Activated CD8-positive, alpha-beta memory T cell treated with anti-CD3 and anti-CD28 coated beads, Interleukin-2, amount 50 U/mL, for 1 hour (primary cell): ENCODE results near the gene SCAMP5.

Experiments
- DNase-seq: peaks from one replicate; pipeline ENCODE4 v3.0.0-alpha.2; 2020; ENCODE audit errors: extremely low read depth

Gene SCAMP5

DNA sequence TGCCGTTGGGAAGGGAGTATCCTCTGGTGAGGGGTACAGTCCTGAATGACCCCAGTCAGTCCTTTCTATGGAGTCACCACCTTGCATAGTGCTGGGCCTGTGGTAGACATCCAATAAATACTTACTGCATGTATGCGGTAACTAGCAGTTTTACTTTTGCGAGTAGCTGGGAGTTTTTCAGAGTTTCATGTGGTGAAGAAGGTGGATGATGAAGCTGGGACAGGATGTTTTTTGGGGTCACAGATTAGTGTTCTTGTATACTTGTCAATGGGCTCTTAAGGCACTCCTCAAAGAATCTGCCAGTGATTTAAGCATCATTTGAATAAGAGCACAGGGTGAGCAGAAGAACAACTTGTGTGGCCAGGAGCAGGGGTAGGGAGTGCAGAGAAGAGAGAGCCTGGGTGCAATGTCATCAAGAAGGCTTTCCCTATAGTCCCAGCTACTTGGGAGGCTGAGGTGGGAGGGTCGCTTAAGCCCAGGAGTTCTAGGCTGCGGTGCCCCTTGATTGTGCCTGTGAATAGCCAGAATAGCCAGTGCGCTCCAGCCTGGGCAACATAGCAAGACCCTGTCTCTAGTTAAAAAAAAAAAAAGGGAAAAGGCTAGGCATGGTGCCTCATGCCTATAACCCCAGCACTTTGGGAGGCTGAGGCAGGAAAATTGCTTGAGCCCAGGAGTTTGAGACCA, 50.1 kb downstream of the SCAMP5 start:
- no peak for DNase-seq

DNA sequence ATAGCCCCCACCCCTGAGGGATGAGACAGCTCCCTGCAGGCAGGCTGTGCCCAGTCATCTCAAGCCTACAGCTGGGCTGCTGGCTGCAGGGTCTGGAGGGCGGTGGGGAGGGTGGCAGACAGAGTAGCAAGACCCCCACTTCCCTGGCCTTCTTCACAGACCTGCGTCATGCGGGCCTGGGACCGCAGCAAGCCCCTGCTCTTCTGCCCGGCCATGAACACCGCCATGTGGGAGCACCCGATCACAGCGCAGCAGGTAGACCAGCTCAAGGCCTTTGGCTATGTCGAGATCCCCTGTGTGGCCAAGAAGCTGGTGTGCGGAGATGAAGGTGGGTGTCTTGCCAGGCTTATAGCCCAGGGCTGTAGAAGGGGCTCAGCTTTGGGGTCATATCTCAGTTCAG, 53.0 kb downstream of the SCAMP5 start:
- no peak for DNase-seq

DNA sequence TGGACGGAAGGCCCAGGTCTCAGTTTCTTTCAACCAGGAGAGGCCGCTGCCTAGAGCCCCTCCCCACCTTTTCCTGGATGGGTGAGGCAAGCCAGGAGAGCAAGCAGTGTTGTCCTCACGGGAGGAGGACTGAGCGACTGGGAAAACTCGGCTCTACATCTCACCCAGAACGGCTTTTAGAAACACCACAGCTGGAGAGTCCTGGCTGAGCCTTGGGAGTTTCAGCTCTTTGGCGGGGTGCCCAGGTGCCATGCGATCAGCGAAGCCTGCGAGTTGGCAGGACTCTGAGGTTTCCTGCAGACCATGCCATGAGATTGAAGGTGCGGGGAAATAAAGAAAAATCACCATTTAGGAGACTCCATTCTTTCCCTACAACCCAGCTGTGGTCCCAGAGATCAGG, 54.0 kb downstream of the SCAMP5 start:
- no peak for DNase-seq

DNA sequence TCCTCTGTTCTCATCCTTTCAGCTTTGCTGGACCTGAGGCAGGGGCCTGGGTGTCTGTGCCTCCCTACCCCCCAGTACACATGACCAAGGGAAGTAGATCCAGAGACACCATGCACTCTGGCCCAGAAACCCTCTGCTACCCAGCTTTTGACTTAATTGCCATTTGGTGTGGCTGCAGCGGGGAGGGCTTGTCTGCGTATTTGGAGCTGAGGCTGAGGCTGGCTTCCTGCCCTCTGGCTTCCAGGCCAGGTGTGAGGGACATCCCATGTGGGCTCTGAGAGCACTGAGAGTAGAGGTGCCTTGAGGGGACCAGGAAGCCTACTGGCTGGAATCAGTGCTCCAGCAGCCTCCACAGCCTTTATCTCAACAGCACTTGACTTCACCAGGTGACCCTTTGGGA, 54.9 kb downstream of the SCAMP5 start:
- no peak for DNase-seq

DNA sequence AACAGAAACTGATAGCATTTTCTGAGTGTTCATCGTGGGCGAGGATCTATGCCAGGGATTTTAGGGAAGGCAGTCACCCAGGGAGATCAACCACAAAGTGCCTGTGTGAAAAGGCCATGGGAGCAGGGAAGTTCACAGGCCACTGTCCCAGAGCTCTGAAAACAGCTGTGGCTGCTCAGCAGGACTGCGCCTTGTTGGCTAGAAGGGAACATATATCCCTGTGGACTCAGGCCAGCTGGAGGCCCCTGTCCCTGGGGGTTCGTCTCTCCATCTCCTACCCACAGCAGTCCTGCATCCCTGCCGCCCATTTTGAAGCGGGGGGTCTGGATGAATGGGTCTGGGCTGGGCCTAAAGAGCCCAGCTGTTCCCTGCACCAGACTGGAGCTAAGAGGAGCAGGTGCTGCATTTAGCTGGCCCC, 55.8 kb downstream of the SCAMP5 start:
- DNase-seq: no peak

DNA sequence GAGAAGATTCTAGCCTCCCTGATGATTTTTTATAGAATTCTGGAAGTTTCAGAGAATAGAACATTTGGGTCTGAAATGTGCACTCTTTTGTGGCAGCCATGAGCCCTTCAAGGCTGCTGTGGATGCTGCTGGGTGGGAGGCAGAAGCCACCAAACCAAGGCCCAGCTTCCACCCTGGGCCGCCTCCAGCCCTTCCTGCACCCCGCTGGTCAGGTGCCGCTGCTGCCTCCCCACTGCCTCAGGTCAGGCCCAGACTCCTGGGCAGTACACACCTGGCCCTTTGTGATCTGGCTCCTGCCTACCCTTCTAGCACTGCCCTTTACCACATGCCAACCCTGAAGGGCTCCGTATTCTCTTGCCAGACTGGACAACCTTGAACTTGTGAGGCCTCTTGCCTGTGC, 56.3 kb downstream of the SCAMP5 start:
- DNase-seq: no peak

DNA sequence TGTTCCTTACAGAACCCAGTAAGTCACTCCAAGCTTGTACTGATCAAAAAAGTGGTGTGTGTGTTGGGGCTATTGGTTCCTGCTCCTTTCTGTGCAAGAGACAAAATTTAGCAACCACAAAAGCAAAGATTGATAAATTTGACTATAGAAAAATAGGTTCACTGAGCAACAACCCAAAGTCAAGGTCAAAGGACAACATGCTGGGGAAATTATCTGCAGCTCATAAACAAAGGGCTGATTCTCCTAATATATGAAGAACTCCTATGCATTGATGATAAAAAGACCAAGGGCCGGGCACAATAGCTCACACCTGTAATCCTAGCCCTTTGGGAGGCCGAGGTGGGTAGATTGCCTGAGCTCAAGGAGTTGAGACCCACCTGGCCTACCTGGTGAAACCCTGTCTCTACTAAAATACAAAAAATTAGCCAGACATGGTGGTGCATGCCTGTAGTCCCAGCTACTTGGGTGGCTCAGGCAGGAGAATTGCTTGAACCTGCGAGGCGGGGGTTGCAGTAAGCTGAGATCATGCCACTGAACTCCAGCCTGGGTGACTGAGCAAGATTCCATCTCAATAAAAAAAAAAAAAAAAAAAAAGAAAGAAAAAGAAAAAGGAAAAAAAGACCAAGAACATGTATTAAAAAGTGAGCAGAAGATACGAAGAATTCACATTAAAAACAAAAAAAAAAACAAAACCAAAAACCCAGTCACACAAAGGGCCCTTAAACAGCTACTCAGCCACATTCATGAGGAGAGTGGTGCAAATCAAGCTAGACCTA, 57.8 kb downstream of the SCAMP5 start:
- no peak for DNase-seq

DNA sequence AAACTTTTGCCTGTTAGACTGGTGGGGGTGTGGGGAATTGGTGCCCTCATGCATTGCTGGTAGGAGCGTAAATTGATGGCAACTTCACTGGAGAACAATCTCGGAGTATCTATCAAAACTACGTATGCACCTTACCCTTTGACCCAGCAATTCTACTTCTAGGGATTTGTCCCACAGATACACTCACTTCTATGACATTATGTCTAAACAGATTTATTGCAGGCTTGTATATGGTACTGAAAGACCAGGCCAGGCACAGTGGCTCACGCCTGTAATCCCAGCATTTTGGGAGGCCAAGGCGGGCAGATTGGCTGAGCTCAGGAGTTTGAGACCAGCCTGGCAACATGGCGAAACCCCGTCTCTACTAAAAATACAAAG, 58.4 kb downstream of the SCAMP5 start:
- DNase-seq: no peak

DNA sequence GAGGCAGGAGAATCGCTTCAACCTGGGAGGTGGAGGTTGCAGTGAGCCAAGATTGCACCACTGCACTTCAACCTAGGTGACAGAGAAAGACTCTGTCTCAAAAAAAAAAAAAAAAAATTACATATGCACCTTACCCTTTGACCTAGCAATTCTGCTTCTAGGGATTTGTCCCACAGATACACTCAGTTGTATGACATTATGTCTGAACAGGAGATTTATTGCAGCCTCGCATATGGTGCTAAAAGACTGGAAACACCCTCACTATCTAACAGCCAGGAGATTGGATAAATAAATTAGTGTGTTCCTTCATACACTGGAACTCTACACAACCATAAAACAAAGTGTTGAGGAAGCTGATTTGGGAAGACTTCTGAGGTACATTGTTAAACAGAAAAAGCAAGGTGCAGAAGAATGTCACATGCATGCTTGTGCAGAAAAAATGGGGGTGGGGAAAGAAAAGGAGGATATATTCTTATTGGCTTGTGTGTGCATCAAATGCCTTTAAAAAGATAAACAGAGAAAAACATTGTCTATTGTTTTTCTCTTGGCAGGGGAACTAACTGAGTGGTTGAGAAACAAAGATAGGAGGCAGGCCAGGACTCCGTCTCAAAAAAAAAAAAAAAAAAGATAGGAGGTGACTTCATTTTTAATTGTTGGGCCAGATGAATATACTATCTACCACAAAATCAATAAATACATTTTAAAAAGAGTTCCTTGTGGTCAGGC, 59.0 kb downstream of the SCAMP5 start:
- no peak for DNase-seq

DNA sequence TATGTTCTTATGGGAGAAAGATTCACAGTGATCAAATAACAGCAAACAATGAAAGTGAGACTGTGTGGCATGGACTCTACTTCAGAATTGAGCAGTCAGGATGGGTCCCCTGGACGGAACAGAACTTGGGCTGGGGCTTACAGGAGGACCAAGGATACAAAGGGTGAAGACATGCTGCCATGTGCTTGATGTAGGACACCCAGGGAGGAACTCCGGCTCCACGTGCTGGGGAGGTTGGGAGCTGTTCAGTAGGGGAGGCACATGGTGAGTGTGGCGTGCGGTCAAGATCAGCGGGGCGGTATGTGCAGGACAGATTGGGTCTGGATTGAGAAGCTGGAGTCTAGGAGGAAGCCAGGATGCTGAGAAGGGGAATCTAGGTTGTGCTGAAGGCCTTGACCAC, 60.7 kb downstream of the SCAMP5 start:
- no peak for DNase-seq

DNA sequence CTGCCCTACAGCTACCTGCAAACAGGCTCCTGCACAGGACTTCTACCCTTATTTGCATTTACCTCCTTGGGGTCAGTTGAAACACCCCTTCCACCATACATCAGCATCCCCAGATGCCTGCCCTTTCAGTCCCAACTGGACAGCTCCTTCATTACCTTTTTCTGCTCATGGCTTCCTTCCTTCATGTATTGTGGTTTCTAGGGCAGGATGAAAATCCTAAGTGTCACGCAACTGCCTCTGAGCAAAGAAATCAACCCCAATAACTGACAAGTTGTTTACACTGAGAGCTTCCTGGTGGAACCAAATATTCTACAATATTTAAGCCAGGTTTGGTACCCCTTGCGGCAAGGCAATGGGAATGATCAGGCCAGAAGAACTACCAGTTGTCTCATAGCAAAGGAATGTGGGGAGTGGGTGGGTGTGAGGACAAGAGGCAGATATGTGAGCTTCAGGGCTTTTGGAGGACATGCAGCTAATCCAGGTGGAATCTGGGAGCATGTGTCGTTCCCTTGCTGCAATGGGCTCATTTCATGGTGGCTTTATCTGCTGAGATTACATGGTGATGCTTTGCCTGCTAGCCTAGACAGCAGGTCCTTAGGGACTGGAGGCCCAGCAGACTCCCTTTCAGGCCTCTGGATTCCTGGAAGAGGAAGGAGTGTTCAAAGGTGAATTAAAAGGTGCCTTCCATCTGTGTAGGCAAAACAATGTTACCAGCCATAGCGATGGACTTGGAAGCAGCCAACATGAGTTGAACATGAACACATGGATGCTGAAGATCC, 63.0 kb downstream of the SCAMP5 start:
- DNase-seq: no peak

DNA sequence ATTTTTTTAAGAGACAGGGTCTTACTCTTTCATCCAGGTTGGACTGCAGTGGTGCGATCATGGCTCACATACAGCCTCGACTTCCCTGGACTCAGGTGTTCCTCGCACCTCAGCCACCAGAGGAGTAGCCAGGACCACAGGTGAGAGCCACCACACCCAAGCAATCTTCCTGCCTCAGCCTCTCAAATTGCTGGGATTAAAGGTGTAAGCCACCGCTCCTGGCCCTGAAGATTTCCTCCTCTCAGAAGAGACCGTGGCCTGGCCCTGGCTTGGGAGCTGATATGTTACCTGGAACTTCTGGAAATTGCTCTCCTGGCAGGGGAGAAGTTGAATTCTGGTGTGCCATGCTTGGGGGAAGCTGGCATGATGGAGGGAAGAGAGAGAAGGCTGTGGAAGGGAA, 64.2 kb downstream of the SCAMP5 start:
- DNase-seq: no peak

DNA sequence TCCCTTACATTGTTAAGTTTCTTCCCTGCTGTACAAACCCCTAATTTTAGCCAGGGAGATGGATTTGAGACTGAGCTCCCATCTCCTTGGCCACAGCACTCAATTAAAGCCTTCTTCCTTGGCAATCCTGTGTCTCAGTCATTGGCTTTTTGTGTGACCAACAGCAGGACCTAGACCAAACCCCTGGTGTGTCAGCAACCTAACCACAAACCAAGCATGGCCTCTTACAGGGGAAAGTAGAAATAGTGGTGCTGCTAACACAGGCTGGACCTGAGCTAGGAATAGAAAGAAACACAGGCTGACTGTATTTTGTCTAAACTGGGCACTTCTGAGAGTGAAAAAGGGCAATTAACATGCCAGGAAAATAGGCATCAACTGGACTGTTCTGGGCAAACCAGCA, 65.9 kb downstream of the SCAMP5 start:
- DNase-seq: no peak

DNA sequence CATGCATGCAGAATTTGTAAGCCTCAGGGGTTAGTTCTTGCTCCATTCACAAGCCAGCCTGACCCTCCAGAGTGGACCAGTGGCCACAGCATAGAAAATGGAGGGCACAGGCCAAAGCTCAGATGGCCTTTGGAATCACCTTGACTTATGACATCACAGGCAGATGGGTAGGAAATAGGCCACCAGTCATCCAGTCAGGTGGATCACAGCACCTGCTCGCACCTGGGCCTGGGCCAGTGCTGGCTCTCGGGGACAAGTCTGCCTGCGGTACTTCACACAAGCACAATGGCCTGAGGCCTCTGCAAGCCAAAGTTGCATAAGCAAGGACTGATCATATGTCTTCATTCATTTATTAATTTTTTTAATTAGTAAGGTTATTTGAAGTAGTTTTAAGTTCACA, 67.3 kb downstream of the SCAMP5 start:
- DNase-seq: no peak

DNA sequence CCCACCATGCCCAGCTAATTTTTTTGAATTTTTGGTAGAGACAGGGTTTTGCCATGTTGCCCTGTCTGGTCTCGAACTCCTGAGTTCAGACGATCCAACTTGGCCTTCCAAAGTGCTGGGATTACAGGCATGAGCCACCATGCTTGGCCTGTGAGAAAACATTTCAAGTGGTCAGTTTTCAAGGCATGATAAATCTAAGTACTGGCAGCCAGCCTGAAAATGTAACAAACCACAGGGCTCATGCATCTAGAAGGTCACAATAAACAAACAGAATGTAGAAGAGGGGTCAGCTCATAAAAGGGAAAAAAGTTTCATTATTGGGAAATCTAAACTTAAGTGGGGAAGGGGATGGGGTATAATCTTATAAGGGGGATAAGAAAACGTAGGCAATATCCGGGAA, 68.0 kb downstream of the SCAMP5 start:
- DNase-seq: no peak

DNA sequence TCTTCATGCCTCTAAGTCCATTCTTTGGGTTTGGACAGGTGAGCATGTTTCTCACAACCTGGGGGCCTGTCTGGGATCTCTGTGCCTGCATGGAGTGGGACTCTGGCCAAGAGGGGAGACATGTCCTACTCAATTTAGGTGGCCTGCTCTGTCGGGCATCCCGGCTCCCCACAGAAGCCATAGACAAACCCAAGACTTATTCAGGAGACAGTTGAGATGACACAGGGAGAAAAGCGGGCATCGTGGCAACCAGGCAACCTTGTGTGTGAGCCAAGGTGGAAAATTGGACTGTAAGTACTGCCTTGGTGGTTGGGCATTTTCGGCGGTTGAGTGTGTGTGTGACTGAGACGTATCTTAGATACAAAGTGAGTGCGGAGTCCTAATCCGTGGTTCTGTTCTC, 68.5 kb downstream of the SCAMP5 start:
- DNase-seq: no peak

DNA sequence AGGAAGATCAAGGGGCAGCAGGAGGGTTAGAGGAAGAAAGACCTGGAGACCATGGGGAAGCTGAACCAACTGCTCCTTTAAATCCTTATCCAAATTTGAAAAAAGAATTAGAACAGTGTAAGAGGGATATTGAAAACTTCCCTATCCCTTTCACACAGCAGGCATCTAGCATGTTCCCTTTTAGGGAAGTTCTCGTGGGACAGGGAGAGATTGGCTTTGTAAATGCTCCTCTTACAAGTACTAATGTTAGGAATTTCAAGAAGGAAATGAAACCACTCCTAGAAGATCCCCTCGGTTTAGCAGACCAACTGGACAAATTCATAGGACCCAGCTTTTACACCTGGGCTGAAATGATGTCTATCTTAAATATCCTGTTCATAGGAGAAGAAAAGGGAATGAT, 69.5 kb downstream of the SCAMP5 start:
- DNase-seq: no peak

DNA sequence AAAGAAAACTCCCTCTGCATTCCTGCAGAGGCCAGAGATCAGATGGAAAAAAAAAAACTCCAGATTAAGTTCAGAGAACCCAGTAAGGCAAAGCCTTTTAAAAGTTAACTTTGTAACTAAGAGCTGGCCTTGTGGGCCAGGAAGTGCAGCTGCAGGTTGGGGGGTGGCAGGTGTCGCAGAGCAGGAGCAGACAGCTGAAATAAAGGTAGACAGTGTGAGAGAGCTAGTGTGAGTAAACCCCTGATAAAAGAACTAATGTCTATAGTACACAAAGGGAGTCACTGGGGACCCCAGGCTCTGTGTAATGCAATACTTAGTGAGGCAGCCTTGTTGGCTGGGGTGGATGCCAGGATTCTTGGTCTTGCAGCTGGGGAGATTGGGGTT, 70.1 kb downstream of the SCAMP5 start:
- DNase-seq: no peak

DNA sequence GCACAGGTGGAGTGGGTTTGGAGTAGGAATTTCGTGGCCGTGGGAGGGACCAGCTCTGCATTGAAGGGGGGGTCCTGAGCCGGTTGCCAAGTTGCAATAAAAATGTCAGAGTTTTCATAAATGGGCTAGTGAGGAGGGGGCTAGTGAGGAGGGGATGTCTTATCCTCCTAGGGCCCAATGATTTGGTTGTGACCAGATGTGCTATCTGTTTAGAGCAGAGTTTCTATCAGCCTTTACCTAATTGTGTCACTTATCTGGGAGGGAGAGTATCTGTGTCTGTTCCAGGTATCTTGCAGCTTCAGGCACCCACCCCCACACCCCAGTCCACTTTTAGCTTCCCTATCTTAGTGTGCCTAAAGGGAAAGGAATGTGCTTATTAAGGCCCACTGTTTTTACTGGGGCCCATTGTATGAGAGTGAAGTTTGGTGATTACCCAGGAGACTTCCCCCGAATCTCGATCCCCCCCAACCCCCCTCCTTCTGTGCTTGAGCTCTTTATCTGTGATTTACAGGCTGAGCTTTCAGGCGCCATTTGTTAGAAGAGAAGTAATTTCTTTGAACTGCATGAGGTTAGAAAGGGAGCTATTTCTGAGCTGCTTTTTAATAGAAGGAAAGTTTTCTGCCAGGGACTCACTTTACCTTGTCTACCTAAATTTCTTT, 70.6 kb downstream of the SCAMP5 start:
- no peak for DNase-seq

DNA sequence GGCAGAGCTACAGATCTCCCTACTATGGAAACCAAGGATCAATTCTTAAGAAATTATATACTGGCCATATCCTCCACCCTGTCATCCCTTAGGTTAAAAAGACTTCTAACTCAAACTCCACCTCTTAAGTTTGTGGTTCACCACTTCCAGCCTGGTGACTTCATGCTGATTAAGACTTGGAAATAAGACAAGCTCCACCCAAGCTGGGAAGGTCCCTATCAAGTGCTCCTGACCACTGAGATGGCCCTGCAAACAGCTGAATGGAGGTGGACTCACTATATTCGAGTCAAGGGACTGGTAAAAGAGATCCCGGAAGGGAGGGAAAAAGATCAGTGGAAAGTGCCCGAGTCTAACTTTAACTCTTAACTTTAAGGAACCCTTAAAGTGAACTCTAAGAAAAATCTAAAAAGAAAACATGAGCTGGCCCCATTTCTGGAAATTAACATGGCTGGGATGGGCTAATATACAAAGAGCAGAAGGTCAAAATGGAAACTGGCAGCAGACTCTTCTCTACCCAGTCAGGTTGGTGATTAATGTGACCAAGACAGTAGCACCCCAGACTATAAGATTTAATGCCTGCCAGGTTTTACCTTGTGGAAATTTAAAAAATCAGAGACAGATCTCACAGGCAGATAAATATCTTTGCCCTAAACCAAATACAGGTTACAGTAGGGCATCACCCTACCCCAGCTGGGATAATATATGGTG, 71.9 kb downstream of the SCAMP5 start:
- no peak for DNase-seq

DNA sequence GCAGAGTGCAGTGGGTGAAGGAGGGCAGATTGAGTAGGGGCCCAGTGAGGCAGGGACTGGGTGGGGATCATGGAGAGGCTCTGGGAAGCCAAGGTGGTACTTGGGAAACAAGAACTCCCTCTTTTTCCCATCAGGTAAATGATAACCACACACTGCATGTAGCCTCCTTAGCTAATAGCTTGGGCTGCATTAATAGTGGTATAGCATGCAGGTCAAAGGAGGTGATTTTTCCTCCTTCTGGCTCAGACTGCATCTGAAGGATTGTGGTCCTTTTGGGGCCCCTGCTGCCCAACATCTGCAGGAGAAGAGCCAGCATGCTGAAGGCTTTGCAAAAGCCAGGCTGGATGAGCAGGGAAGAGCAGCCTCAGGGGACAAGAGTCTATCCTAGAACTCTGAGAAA, 73.4 kb downstream of the SCAMP5 start:
- no peak for DNase-seq
